Measurements from ENCODE around the gene NMT1. TPM values are rescaled to one million over a fixed set of nuclear protein-coding genes. Genes with fewer than 3 reads are reported as not detected.

The NMT1 gene
- total RNA-seq, 1 experiment from 2014 or later, result 117 TPM

GRCh38 chr17:45149669-45150664 lies 88.8 kb downstream of the NMT1 start:
- 0 out of 2 replicates have a peak overlapping the region, but pooled peaks have one; percentile 3 for H3K27ac ChIP-seq (ENCODE audit: low read length)
- ChIA-PET POLR2A (ENCODE audit: unreplicated experiment) (interaction anchor here (0.5 to 4.2 kb wide), 7 partner anchors 8 to 274 kb away, joined by 3 to 77 read pairs (median 5); partner anchors contain the start of genes ACBD4, HEXIM2 and NMT1), CTCF (interaction anchor here (0.5 to 5.3 kb wide), 8 partner anchors 9 to 276 kb away, joined by 3 to 153 read pairs (median 18); partner anchors contain the start of genes ACBD4, C1QL1 and HEXIM2)
- peaks cover 34% of the 10 kb centered on the region for H4K20me1 ChIP-seq (ENCODE audit: low read length)
- no peaks in the 10 kb centered on the region for H3K9me3 ChIP-seq (ENCODE audit: low read length)
- H3K9me2 ChIP-seq (replicated peaks; ENCODE audit: low read length), result no peaks in the 10 kb centered on the region
- peaks cover 8% of the 10 kb centered on the region for H3F3A ChIP-seq (ENCODE audit: low read length, unreplicated experiment)
- BruUV-seq (replicated peaks), result no TSS peak
- H3K4me2 ChIP-seq (ENCODE audit: low read length), result peak overlapping the region; percentile 92
- DNase-seq (peak; percentile 68), ATAC-seq (peak; percentile 5)
- H3K4me3 ChIP-seq (ENCODE audit: low read length), result peak overlapping the region; percentile 91
- H2AFZ ChIP-seq (ENCODE audit: low read length), result no peak overlapping the region
- H3K27me3 ChIP-seq (ENCODE audit: low read length), result no peaks in the 10 kb centered on the region
- H3K9ac ChIP-seq (ENCODE audit: low read length), result peak overlapping the region; percentile 76
- H3K36me3 ChIP-seq (ENCODE audit: low read depth, low read length), result 0 out of 2 replicates have a peak, but pooled peaks cover 4% of the 10 kb centered on the region
- intact Hi-C loops (cut with micrococcal nuclease), result no loop called here
- H3K4me1 ChIP-seq (ENCODE audit: insufficient read depth, low read length), result peaks cover 22% of the 10 kb centered on the region
- no peak for TF ChIP-seq EZH2 (IDR thresholded peaks at IDR 0.05; ENCODE audit: low read length, unreplicated experiment)
- no peak for TF ChIP-seq CTCF (conservative IDR thresholded peaks at IDR 0.05; ENCODE audit: low read depth, low read length)
- TF ChIP-seq EZH2phosphoT487 (IDR thresholded peaks at IDR 0.05; ENCODE audit: borderline replicate concordance, low read length), result no peak
- H3K79me2 ChIP-seq (ENCODE audit: low read length), result peaks cover 58% of the 10 kb centered on the region

- no peak for TF ChIP-seq EZH2 (IDR thresholded peaks at IDR 0.05; ENCODE audit: low read length, unreplicated experiment)
- no peak for TF ChIP-seq EZH2phosphoT487 (IDR thresholded peaks at IDR 0.05; ENCODE audit: borderline replicate concordance, low read length)
- no peak for TF ChIP-seq CTCF (conservative IDR thresholded peaks at IDR 0.05; ENCODE audit: low read depth, low read length)
- Histone ChIP-seq H2AFZ (ENCODE audit: low read length) (no peak overlapping the region), H3K9me2 (replicated peaks; ENCODE audit: low read length) (no peaks in the 10 kb centered on the region), H3K27me3 (ENCODE audit: low read length) (no peaks in the 10 kb centered on the region), H4K20me1 (ENCODE audit: low read length) (peaks cover 34% of the 10 kb centered on the region), H3K4me3 (ENCODE audit: low read length) (peak overlapping the region; percentile 91), H3F3A (ENCODE audit: low read length, unreplicated experiment) (peaks cover 8% of the 10 kb centered on the region), H3K27ac (ENCODE audit: low read length) (no peak overlapping the region), H3K36me3 (ENCODE audit: low read depth, low read length) (0 out of 2 replicates have a peak, but pooled peaks cover 4% of the 10 kb centered on the region), H3K9me3 (ENCODE audit: low read length) (no peaks in the 10 kb centered on the region), H3K4me2 (ENCODE audit: low read length) (peak overlapping the region; percentile 92), H3K9ac (ENCODE audit: low read length) (peak overlapping the region; percentile 76), H3K4me1 (ENCODE audit: insufficient read depth, low read length) (peaks cover 27% of the 10 kb centered on the region), H3K79me2 (ENCODE audit: low read length) (peaks cover 58% of the 10 kb centered on the region)
- DNase-seq, result no peak
- intact Hi-C loops (cut with micrococcal nuclease), result no loop called here
- no peak for ATAC-seq
- CTCF ChIA-PET, result interaction anchor here (0.5 to 5.3 kb wide), 9 partner anchors 9 to 63 kb away, joined by 3 to 153 read pairs (median 9); partner anchors contain the start of genes ACBD4, HEXIM2 and PLCD3
- BruUV-seq (replicated peaks), result no TSS peak
- POLR2A ChIA-PET (ENCODE audit: unreplicated experiment), result interaction anchor here (0.5 to 4.2 kb wide), 10 partner anchors 7 to 273 kb away, joined by 4 to 77 read pairs (median 8); partner anchors contain the start of genes ACBD4 and HEXIM2
Measured at GRCh38 chr17:45150911-45151809, 90.0 kb downstream of the NMT1 start.

All from PC-3 (cell line).